K562 (cell line): ENCODE measurements around the gene LMF2. TPM values are rescaled to one million over a fixed set of nuclear protein-coding genes. Genes with fewer than 3 reads are reported as not detected.
A peak's percentile ranks its signal among the peaks of the same experiment; 100 is the strongest.
"Not testable (repeated sequence)": the region's sequence is repeated elsewhere in the genome, so short reads cannot be mapped to it uniquely, and the experiment has no call there.

Experiments used
- ATAC-seq: fragments of 200-7000 bp; cut with Tn5 transposase; 3 replicates; pipeline ENCODE4 v1.9.1; 2020; ENCODE audit warnings: moderate library complexity
- BruUV-seq: library from RNA; stranded (reverse); fragments of 400-500 nt; replicated peaks from 2 replicates; lab custom pipeline; 2021; lab: Mats Ljungman, UMichigan
- CTCF ChIA-PET: fragments of 300-600 bp; formaldehyde crosslinking; extraction: SDS; loops from one replicate; lab custom pipeline; 2021; ENCODE audit warnings: low intra/inter-chr PET ratio; lab: Yijun Ruan, JAX
- POLR2A ChIA-PET: fragments of 300-600, 350-650 bp; sonication (Branson Sonifier 250); formaldehyde crosslinking; extraction: SDS; loops from one replicate; lab custom pipeline; 2021; ENCODE audit warnings: antibody characterized with exemption, inconsistent platforms; lab: Yijun Ruan, JAX
- DNase-seq, 4 experiments: peaks; one replicate each; pipeline versions ENCODE4 v3.0.0 to v3.0.0-alpha.2; 2011 to 2018; ENCODE audit warnings: low spot score in 3 of 4, mixed read lengths in 3 of 4; ENCODE audit errors: extremely low read depth in 1 of 4
- FAIRE-seq: peaks from 2 replicates; lab custom pipeline; 2011; peaks lifted over from hg19 to GRCh38; lab: Jason Lieb, UNC
- H2AFZ ChIP-seq: 2 replicates; pipeline ENCODE4 v1.6.0; 2011; ENCODE audit warnings: low read depth, low read length, control low read depth, inconsistent platforms
- H3K27ac ChIP-seq: fragments of 200-600 bp; 3 replicates; pipeline ENCODE4 v1.8.0; 2011; ENCODE audit warnings: low read depth, mild to moderate bottlenecking, control low read depth, inconsistent platforms, low read length, moderate library complexity, mixed read lengths; ENCODE audit errors: extremely low read depth
- H3K27me3 ChIP-seq, 2 experiments: fragments of 300-600 bp in 1 of 2; 2 replicates in 1 of 2; 3 replicates in 1 of 2; pipeline versions ENCODE4 v1.6.0 to v1.8.0; 2011; ENCODE audit warnings: inconsistent platforms in 2 of 2, low read length in 2 of 2, mild to moderate bottlenecking in 1 of 2, mixed read lengths in 1 of 2, moderate library complexity in 1 of 2; ENCODE audit not compliant: control insufficient read depth in 2 of 2, insufficient read depth in 2 of 2
- H3K36me3 ChIP-seq: fragments of 300-600 bp; 3 replicates; pipeline ENCODE4 v1.8.0; 2011; ENCODE audit warnings: mild to moderate bottlenecking, low read length, inconsistent platforms; ENCODE audit not compliant: control insufficient read depth, insufficient read depth
- H3K4me1 ChIP-seq, 2 experiments: fragments of 200-600 bp in 1 of 2; replicated peaks in 1 of 2; 2 replicates in 1 of 2; 3 replicates in 1 of 2; pipeline versions ENCODE4 v1.5.1 to v1.8.0; 2011; ENCODE audit warnings: inconsistent platforms in 2 of 2, low read length in 2 of 2, mild to moderate bottlenecking in 1 of 2, mixed read lengths in 1 of 2, moderate library complexity in 1 of 2; ENCODE audit not compliant: control insufficient read depth in 2 of 2, insufficient read depth in 2 of 2
- H3K4me2 ChIP-seq: 2 replicates; pipeline ENCODE4 v1.6.1; 2011; ENCODE audit warnings: low read length, control low read depth, inconsistent platforms, mixed read lengths; ENCODE audit not compliant: insufficient read depth
- H3K4me3 ChIP-seq: fragments of 200-600 bp; sonication (generic), shearing (Covaris generic); 2 replicates; pipeline ENCODE4 v1.5.1; 2016; ENCODE audit warnings: control low read depth, inconsistent platforms
- H3K79me2 ChIP-seq: fragments of 200-600 bp; 3 replicates; pipeline ENCODE4 v1.8.0; 2011; ENCODE audit warnings: low read length, inconsistent platforms; ENCODE audit not compliant: control insufficient read depth, insufficient read depth
- H3K9ac ChIP-seq, 2 experiments: 2 replicates each; pipeline versions ENCODE4 v1.6.0 to v1.6.1; 2011; ENCODE audit warnings: low read depth in 2 of 2, low read length in 2 of 2, control low read depth in 1 of 2, inconsistent platforms in 1 of 2, mild to moderate bottlenecking in 1 of 2, mixed read lengths in 1 of 2; ENCODE audit not compliant: insufficient read depth in 1 of 2
- H3K9me1 ChIP-seq: one replicate; pipeline ENCODE4 v1.6.0; 2011; ENCODE audit warnings: inconsistent platforms, mild to moderate bottlenecking, low read length, moderate library complexity; ENCODE audit not compliant: control insufficient read depth, insufficient read depth
- H3K9me3 ChIP-seq: replicated peaks from 2 replicates; pipeline ENCODE4 v1.5.1; 2011; ENCODE audit warnings: low read depth, low read length, inconsistent platforms; ENCODE audit not compliant: control insufficient read depth, insufficient read depth
- H4K20me1 ChIP-seq: replicated peaks from 2 replicates; pipeline ENCODE4 v1.6.1; 2011; ENCODE audit warnings: low read length, inconsistent platforms, mixed read lengths; ENCODE audit not compliant: control insufficient read depth, insufficient read depth
- CEBPB ChIP-seq: fragments of 450-650 bp; IDR thresholded peaks from 2 replicates; pipeline ENCODE4 v1.6.1; 2016; ENCODE audit warnings: missing genetic modification characterization, missing compliant biosample characterization
- CEBPG ChIP-seq, 3 experiments: fragments of 200-800 bp in 1 of 3; sonication (Bioruptor generic) in 1 of 3; sonication (generic) in 1 of 3; formaldehyde crosslinking in 1 of 3; IDR thresholded peaks in 2 of 3; conservative IDR thresholded peaks in 1 of 3; 2 replicates each; pipeline versions ENCODE4 v1.6.1 to v1.8.0; 2016 to 2022; ENCODE audit warnings: missing compliant biosample characterization in 2 of 3, missing genetic modification characterization in 2 of 3, mild to moderate bottlenecking in 1 of 3, missing genetic modification reagents in 1 of 3
- DLX4 ChIP-seq: fragments of 250-450 bp; sonication (Bioruptor Pico); IDR thresholded peaks from 2 replicates; pipeline ENCODE4 v1.6.1; 2021; ENCODE audit warnings: mild to moderate bottlenecking
- DPF2 ChIP-seq: fragments of 450-650 bp; IDR thresholded peaks from 2 replicates; pipeline ENCODE4 v1.6.1; 2016
- FOSL1 ChIP-seq: fragments of 200-800 bp; sonication (Bioruptor generic); conservative IDR thresholded peaks from 2 replicates; pipeline ENCODE4 v1.6.1; 2016; ENCODE audit warnings: missing genetic modification characterization, missing compliant biosample characterization
- HLTF ChIP-seq: fragments of 450-650 bp; IDR thresholded peaks from 2 replicates; pipeline ENCODE4 v1.6.1; 2016
- HMBOX1 ChIP-seq: sonication (generic); IDR thresholded peaks from 2 replicates; pipeline ENCODE4 v1.6.1; 2016
- HNRNPK ChIP-seq: fragments of 200-400 bp; formaldehyde crosslinking; IDR thresholded peaks from one replicate; pipeline ENCODE4 v1.6.1; 2018; ENCODE audit warnings: mild to moderate bottlenecking, low read depth, low read length; ENCODE audit not compliant: poor library complexity, severe bottlenecking
- JUND ChIP-seq, 2 experiments: IDR thresholded peaks; 2 replicates in 1 of 2; 3 replicates in 1 of 2; pipeline ENCODE4 v1.6.1; 2011; ENCODE audit warnings: borderline replicate concordance in 2 of 2, low read depth in 2 of 2, low read length in 2 of 2, improper control_type of control experiment in 1 of 2, missing biosample characterization in 1 of 2, missing genetic modification characterization in 1 of 2, missing genetic modification reagents in 1 of 2
- L3MBTL2 ChIP-seq: fragments of 450-650 bp; IDR thresholded peaks from 2 replicates; pipeline ENCODE4 v1.6.1; 2016; ENCODE audit warnings: mild to moderate bottlenecking, moderate library complexity
- LARP7 ChIP-seq: fragments of 450-650 bp; IDR thresholded peaks from 2 replicates; pipeline ENCODE4 v1.6.1; 2016
- SMARCE1 ChIP-seq: fragments of 450-650 bp; IDR thresholded peaks from 2 replicates; pipeline ENCODE4 v1.7.1; 2016; ENCODE audit warnings: mild to moderate bottlenecking
- TAF9B ChIP-seq: fragments of 450-650 bp; IDR thresholded peaks from 2 replicates; pipeline ENCODE4 v1.6.1; 2018; ENCODE audit warnings: mild to moderate bottlenecking; ENCODE audit not compliant: partially characterized antibody
- THRA ChIP-seq: fragments of 450-650 bp; IDR thresholded peaks from 2 replicates; pipeline ENCODE4 v1.6.1; 2017; ENCODE audit warnings: mild to moderate bottlenecking, moderate library complexity
- TRIM25 ChIP-seq: fragments of 450-650 bp; IDR thresholded peaks from 2 replicates; pipeline ENCODE4 v1.7.0; 2016; ENCODE audit warnings: borderline replicate concordance
- ZNF175 ChIP-seq: fragments of 200-800 bp; sonication (Bioruptor generic); IDR thresholded peaks from 2 replicates; pipeline ENCODE4 v1.6.1; 2016; ENCODE audit warnings: low read depth, mild to moderate bottlenecking, missing genetic modification characterization, missing compliant biosample characterization
- ZNF384 ChIP-seq: IDR thresholded peaks from 2 replicates; pipeline ENCODE4 v1.6.1; 2012; ENCODE audit warnings: low read depth, low read length, improper control_type of control experiment
- WGBS: fragments of 100-300 bp; shearing (Covaris generic); methylation state at CpG from one replicate; pipeline ENCODE4 v1.1.6; 2016; ENCODE audit warnings: low coverage, mixed read lengths; ENCODE audit not compliant: insufficient coverage; ENCODE audit errors: missing lambda C conversion rate; 5-methylcytosine and 5-hydroxymethylcytosine counted together
- in situ Hi-C: fragments of 300-500 bp; cut with MboI; formaldehyde crosslinking; loops from 4 replicates; pipeline ENCODE4 v1.15.0; 2018; ENCODE audit warnings: inconsistent platforms, mixed read lengths
- intact Hi-C: fragments of 100-400 bp; cut with micrococcal nuclease; formaldehyde crosslinking; loops from 2 replicates; pipeline ENCODE4 v1.14.2; 2022
- polyA plus RNA-seq, 8 experiments: library from polyadenylated mRNA; depleted of rRNA in 4 of 8; stranded (reverse) in 5 of 8; unstranded in 3 of 8; fragments of >200 nt; fragmentation: Nextera tagmentation in 2 of 8; fragmentation: Illumina TruSeq in 1 of 8; extraction: Ambion mirVana in 2 of 8; extraction: Trizol in 1 of 8; gene quantifications; 2 replicates each; pipeline versions ENCODE4 v1.2.1 to v1.2.3, GENCODE V29; 2011 to 2014; ENCODE audit warnings: inconsistent platforms in 1 of 8, missing spikeins in 1 of 8
- total RNA-seq, 7 experiments: library from RNA; depleted of rRNA in 6 of 7; stranded (reverse); fragments of >200 nt in 6 of 7; fragmentation: Illumina TruSeq in 2 of 7; extraction: Trizol in 2 of 7; gene quantifications; 2 replicates each; pipeline versions ENCODE4 v1.2.1 to v1.2.3, GENCODE V29; 2011 to 2021; ENCODE audit warnings: low replicate concordance in 1 of 7

LMF2 gene
- total and polyA plus RNA-seq, 9 of the 15 experiments (the other 6 are each of a cell fraction or from before 2014, with no cell fraction given) = 0.08 to 37.1 (median 7.6) TPM

DNA sequence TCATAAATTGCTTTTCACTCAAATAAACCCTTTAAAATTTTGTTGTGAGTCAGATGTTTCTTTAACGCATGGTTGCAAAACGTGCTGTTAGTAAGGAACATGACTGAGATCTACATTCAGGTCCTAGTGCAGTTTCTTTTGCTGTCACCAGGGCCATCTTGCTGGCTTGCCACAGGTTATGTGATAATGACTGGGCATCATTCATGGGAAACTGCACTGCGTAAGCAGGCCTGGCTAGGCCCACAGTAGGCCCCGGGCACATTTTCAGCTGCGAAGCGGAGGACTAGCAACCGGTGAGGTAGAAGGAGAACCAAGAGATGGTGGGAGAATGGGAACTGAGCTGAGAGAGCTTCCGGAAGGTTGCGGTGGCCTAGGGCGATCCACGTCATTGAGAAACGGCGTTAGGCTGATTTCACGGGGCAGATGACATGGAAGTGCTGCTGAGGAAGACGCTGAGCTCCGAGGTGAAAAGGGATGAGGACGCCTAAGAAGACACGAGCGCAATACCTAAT lies 35.0 kb upstream of the LMF2 start (continued):
- TF ChIP-seq HNRNPK = no peak
- no peak for TF ChIP-seq DLX4 (CRISPR knock-in tag)
- no peak for TF ChIP-seq TRIM25
- TF ChIP-seq HLTF = no peak
- no peak for TF ChIP-seq LARP7
- no peak for TF ChIP-seq THRA
- no peak for TF ChIP-seq TAF9B

- H3K27me3 ChIP-seq; in situ Hi-C loops; intact Hi-C loops; BruUV-seq; H4K20me1 ChIP-seq; CTCF ChIA-PET; H3K36me3 ChIP-seq; H3K27ac ChIP-seq; FAIRE-seq; DNase-seq; H3K79me2 ChIP-seq; H3K9me3 ChIP-seq; H3K4me2 ChIP-seq; H3K4me3 ChIP-seq; H3K9ac ChIP-seq; H2AFZ ChIP-seq; H3K9me1 ChIP-seq; ATAC-seq; TF ChIP-seq JUND (tag; IDR thresholded peaks at IDR 0.05; ENCODE audit: borderline replicate concordance, low read depth, low read length): not testable (repeated sequence)
- POLR2A ChIA-PET = interaction anchor here (0.6 kb wide), 2 partner anchors 17 to 58 kb away, joined by 3 to 5 read pairs; no protein-coding TSS in a partner anchor
- 35% methylated on average over 5 of the region's 5 CpGs for WGBS
- peaks cover 15 to 26% of the 10 kb centered on the region in 2 experiments for H3K4me1 ChIP-seq
- 0 out of 2 replicates have a peak, but pooled peaks have one; percentile 18 for TF ChIP-seq L3MBTL2
- 0 out of 2 replicates have a peak, but pooled peaks have one; percentile 13 for TF ChIP-seq ZNF175 (CRISPR knock-in tag)
- TF ChIP-seq HMBOX1 = peak; percentile 87
- peak; percentile 26; the same call in 1 of the 2 replicates for TF ChIP-seq SMARCE1
- TF ChIP-seq CEBPG (CRISPR knock-in tag; IDR thresholded peaks at IDR 0.05) = peak; percentile 62
- TF ChIP-seq CEBPG (tag; conservative IDR thresholded peaks at IDR 0.05 in 1 of 2, IDR thresholded peaks at IDR 0.05 in 1 of 2) = peak; percentile 80 to 82
- TF ChIP-seq DPF2 = peak; percentile 20; the same call in 1 of the 2 replicates
- 0 out of 2 replicates have a peak, but pooled peaks have one; percentile 30 for TF ChIP-seq ZNF384
- peak; percentile 85 for TF ChIP-seq CEBPB (tag)
- TF ChIP-seq FOSL1 (tag) = peak; percentile 79
- TF ChIP-seq JUND (IDR thresholded peaks at IDR 0.05; ENCODE audit: borderline replicate concordance, low read depth, low read length) = peak; percentile 63; the same call in 1 of the 2 replicates
Measured at GRCh38 chr22:50541667-50542026, 34.1 kb upstream of the LMF2 start.
